Measurements from ENCODE around the gene SMCHD1. TPM values are rescaled to one million over a fixed set of nuclear protein-coding genes. Genes with fewer than 3 reads are reported as not detected.

SMCHD1 gene
- total RNA-seq, 4 donors from 2014 or later: 85.1 to 142 (median 91.7) TPM

DNA sequence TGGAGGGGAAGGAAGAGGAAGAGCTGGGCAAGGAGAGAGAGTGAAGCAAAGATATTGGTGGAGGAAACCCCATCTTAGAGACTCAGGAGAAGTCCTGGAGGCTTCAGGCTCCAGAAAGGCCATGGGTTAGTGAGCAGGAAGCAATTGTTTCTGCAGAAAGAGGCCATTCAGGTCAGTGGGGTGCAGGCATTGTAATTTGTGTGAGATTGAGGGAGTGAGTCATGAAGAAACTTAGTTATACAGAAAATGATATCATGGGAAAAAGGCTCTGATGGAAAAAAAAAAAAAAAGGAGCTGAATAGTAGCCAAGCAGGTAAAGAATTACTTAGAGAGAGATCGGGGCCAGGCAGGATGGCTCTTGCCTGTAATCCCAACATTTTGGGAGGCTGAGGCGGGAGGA, 195.3 kb downstream of the SMCHD1 start:
- TF ChIP-seq, protein P1, sequence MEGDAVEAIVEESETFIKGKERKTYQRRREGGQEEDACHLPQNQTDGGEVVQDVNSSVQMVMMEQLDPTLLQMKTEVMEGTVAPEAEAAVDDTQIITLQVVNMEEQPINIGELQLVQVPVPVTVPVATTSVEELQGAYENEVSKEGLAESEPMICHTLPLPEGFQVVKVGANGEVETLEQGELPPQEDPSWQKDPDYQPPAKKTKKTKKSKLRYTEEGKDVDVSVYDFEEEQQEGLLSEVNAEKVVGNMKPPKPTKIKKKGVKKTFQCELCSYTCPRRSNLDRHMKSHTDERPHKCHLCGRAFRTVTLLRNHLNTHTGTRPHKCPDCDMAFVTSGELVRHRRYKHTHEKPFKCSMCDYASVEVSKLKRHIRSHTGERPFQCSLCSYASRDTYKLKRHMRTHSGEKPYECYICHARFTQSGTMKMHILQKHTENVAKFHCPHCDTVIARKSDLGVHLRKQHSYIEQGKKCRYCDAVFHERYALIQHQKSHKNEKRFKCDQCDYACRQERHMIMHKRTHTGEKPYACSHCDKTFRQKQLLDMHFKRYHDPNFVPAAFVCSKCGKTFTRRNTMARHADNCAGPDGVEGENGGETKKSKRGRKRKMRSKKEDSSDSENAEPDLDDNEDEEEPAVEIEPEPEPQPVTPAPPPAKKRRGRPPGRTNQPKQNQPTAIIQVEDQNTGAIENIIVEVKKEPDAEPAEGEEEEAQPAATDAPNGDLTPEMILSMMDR (IDR thresholded peaks at IDR 0.05; ENCODE audit: low read depth): no peak

DNA sequence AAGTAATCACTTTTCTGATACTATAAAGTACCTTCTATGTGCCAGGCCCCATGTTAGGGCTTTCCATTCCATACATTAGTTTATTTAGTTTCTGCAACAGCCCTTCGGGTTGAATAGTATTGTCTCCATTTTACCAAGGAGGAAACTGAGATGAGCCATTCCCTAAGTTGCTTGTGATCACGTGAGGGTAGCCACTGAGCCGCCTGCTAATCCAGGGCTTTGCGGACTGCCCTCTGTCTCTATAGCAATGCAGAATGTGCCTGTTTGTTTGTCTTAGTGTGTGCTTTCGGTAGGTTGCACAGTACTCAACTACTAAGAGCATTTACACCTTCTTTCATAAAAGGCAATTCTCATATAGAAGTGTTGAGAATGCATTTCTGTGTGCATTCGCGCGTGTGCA, 196.2 kb downstream of the SMCHD1 start:
- TF ChIP-seq, protein P1 (IDR thresholded peaks at IDR 0.05; ENCODE audit: low read depth): no peak

DNA sequence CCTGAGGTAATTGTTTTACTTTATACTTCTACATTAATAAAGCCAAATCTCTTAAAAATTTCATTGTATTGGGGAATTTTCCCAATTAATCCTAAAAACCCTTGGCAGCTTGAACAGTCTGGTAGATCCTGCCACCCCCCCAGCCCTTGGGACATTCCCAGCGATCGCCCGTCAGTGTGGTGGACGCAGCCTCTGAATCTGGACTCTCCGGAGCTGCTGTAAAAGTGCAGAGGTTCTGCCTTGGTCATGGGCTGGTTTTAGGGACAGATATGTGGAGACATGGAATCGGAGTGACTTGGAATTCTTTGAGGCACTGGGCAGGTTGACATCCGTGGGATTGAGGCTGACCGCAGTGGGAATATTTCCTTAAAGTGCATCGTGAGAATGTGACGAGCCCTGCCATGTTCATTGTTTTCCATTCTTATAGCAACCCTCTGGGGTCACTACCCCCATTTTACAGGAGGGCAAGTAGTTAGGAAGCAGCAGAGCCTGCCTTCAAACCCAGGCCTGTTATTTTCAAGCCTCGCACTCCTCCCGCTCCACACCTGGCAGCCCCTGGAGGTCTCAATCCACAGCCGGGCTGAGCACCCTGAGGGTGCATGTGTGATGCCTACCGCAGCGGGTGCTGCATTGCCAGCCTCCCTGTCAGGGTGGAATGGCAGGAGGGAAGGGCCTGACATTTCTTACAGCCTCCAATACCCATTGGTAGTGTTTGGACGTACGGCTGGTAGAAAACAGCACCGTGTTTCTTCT, 197.8 kb downstream of the SMCHD1 start:
- TF ChIP-seq, protein P1 (IDR thresholded peaks at IDR 0.05; ENCODE audit: low read depth): no peak

DNA sequence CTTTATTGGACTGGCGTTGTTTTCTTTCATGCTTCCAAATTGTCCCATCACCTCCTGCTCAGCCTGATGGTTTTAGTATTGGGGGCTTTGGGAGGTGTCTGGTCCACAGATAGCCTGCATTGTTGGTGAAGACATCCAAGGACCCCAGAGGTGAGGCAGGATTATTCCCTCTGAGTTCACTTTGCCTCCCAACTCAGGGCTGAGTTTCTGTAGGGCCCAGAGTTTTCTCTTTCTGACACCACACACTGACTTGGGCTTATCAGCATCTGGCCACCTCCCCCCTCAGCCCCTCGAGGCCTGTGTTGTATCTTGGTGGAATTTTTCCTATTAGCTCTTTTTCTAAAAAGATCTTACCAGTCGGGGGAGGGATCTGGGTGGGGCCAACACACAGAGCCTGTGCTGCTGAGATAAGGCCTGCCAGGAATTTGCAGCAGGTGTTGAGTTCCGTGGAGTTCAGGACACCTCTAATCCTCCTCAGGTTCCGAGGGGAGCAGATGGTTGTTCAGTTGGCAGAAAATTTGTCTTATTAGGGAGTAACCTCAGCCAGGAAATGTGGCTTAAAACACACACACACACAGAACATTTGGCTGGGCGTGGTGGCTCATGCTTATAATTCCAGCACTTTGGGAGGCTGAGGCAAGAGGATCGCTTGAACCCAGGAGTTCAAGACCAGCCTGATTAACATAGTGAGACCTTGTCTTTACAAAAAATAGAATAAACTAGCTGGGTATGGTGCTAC, 198.6 kb downstream of the SMCHD1 start:
- TF ChIP-seq, protein P1 (IDR thresholded peaks at IDR 0.05; ENCODE audit: low read depth): no peak

Small RNAs within 50 kb of the gene (small RNA-seq; reads per million reads assigned to genes)
- gene RF00019: 0.49 reads per million
- gene RNU6-340P: not detected

Other genes with a start within 250 kb of the SMCHD1 start
- gene METTL4, start 84.2 kb upstream of the SMCHD1 start, total RNA-seq: 10 to 100 TPM in 1 of 4 donors, 1 to 10 TPM in 3; 7.3 to 10.3 (median 8.7) TPM
- 1 to 10 TPM in 2 of 4 donors, under 1 TPM in 1, not detected in 1; 0.57 to 2.2 (median 2.0) TPM for gene NDC80, start 84.2 kb upstream of the SMCHD1 start, total RNA-seq
- gene EMILIN2, start 191.3 kb downstream of the SMCHD1 start, total RNA-seq: 100 to 1,000 TPM in 1 of 4 donors, 10 to 100 TPM in 3; 23.6 to 107 (median 38.4) TPM

Data from subcutaneous adipose tissue (tissue), 4 donors.